Ovary (tissue), 9 donors: ENCODE measurements around the gene KRTAP12-1. TPM values are rescaled to one million over a fixed set of nuclear protein-coding genes. Genes with fewer than 3 reads are reported as not detected.
"Not testable (repeated sequence)": the region's sequence is repeated elsewhere in the genome, so short reads cannot be mapped to it uniquely, and the experiment has no call there.

Experiments used
- DNase-seq, 5 donors: peaks; one replicate each; pipeline ENCODE4 v3.0.0-alpha.2; 2019 to 2020
- H3K27ac ChIP-seq, 2 donors: fragments of 200-600 bp; one replicate each; pipeline versions ENCODE4 v1.5.1 to v1.8.0; 2019 to 2022
- H3K27me3 ChIP-seq: fragments of 200-600 bp; one replicate; pipeline ENCODE4 v1.8.0; 2022
- H3K36me3 ChIP-seq: fragments of 200-600 bp; sonication (generic); one replicate; pipeline ENCODE4 v1.5.1; 2019
- H3K4me1 ChIP-seq: one replicate; pipeline ENCODE4 v1.8.1; 2013; ENCODE audit warnings: mild to moderate bottlenecking, moderate library complexity; ENCODE audit not compliant: insufficient read depth
- H3K4me3 ChIP-seq: fragments of 200-600 bp; sonication (generic); one replicate; pipeline ENCODE4 v1.5.1; 2017
- H3K9me3 ChIP-seq, 2 donors: fragments of 200-600 bp in 1 of 2; sonication (generic) in 1 of 2; one replicate each; pipeline versions ENCODE4 v1.5.1 to v1.8.1; 2013 to 2019; ENCODE audit warnings: mild to moderate bottlenecking in 1 of 2, moderate library complexity in 1 of 2
- CTCF ChIP-seq, 3 donors: fragments of 450-650 bp in 2 of 3; fragments of 200-600 bp in 1 of 3; IDR thresholded peaks; one replicate each; pipeline versions ENCODE4 v1.5.1 to v1.8.0; 2016 to 2022; ENCODE audit warnings: antibody characterized with exemption in 3 of 3, mild to moderate bottlenecking in 1 of 3
- EP300 ChIP-seq: sonication (generic); formaldehyde crosslinking; IDR thresholded peaks from one replicate; pipeline ENCODE4 v1.6.1; 2017; ENCODE audit warnings: antibody characterized with exemption
- POLR2A ChIP-seq: fragments of 450-650 bp; IDR thresholded peaks from one replicate; pipeline ENCODE4 v1.6.1; 2017; ENCODE audit warnings: antibody characterized with exemption, mild to moderate bottlenecking, moderate library complexity
- WGBS, 3 donors: extraction: QIAGEN DNeasy Blood & Tissue Kit in 1 of 3; methylation state at CpG; one replicate each; pipeline versions ENCODE4 v1.1.5 to v1.1.7; 2013 to 2017; 5-methylcytosine and 5-hydroxymethylcytosine counted together
- intact Hi-C, 4 donors: fragments of 100-400 bp; cut with DNase I; formaldehyde crosslinking; loops; one replicate each; pipeline versions ENCODE4 v1.11.0 to v1.15.1; 2022 to 2023
- polyA plus RNA-seq, 2 donors: library from polyadenylated mRNA; stranded (reverse); fragments of 200-250 nt in 1 of 2; fragments of 350-450 nt in 1 of 2; fragmentation: Illumina TruSeq in 1 of 2; extraction: RNeasy Lipid Tissue Mini Kit (QIAGEN cat#74804) in 1 of 2; gene quantifications; one replicate each; pipeline ENCODE4 v1.2.3, GENCODE V29; 2013 to 2014
- total RNA-seq, 7 donors: library from RNA; depleted of rRNA in 2 of 7; stranded (reverse); fragments of >200 nt in 2 of 7; fragmentation: NEBNext Ultra II Directional in 3 of 7; extraction: Animal tissue kit (Norgen Biotek cat#: 25700) in 3 of 7; gene quantifications; one replicate each; pipeline versions ENCODE4 v1.1.0 to v1.2.4, GENCODE V29; 2016 to 2023
- donor health status: DM: no; HTN: no; CAD: no; lungs with moderate emphysema.
- donor health status: DM: no; HTN: no; CAD: no.
- donor health status: Bipolar disorder and iron deficiency.
- donor health status: DM: yes; HTN: yes; CAD: no.
- donor health status: DM: no; HTN: no; CAD: no.
- donor health status: DM: yes; HTN: yes; CAD: no.

Gene KRTAP12-1
- total and polyA plus RNA-seq, 9 donors = not detected

GRCh38 chr21:44692798-44693512, 11.0 kb upstream of the KRTAP12-1 start:
- Histone ChIP-seq H3K4me3 (no peak overlapping the region), H3K36me3 (no peaks in the 10 kb centered on the region), H3K27me3 (no peaks in the 10 kb centered on the region), H3K9me3 (no peaks in the 10 kb centered on the region), H3K4me1 (no peaks in the 10 kb centered on the region), H3K27ac (no peak overlapping the region)
- DNase-seq = no peak
- TF ChIP-seq EP300 (no peak), POLR2A (no peak), CTCF (IDR thresholded peaks at IDR 0.05) (no peak)
- 44 to 72% (median 68%) methylated on average over 2 of the region's 2 CpGs for WGBS, 3 donors
- intact Hi-C loops = no loop called here

- Histone ChIP-seq H3K4me1 (no peaks in the 10 kb centered on the region), H3K4me3 (no peak overlapping the region), H3K9me3 (no peaks in the 10 kb centered on the region), H3K27me3 (no peaks in the 10 kb centered on the region), H3K36me3 (no peaks in the 10 kb centered on the region), H3K27ac (no peak overlapping the region)
- 42 to 58% (median 53%) methylated on average over 2 of the region's 2 CpGs for WGBS, 3 donors
- no peak for TF ChIP-seq EP300
- no peak for TF ChIP-seq CTCF (IDR thresholded peaks at IDR 0.05)
- TF ChIP-seq POLR2A = no peak
- DNase-seq = no peak
- intact Hi-C loops = no loop called here
These were observed 9.7 kb upstream of the KRTAP12-1 start for GRCh38 chr21:44691686-44692085.

GRCh38 chr21:44689740-44690139, 7.8 kb upstream of the KRTAP12-1 start:
- H3K9me3 ChIP-seq, H3K27me3 ChIP-seq, H3K4me3 ChIP-seq, H3K4me1 ChIP-seq, H3K27ac ChIP-seq, H3K36me3 ChIP-seq, DNase-seq, intact Hi-C loops: not testable (repeated sequence)
- WGBS, 3 donors = 75 to 86% (median 81%) methylated on average over 3 of the region's 3 CpGs

- no peaks in the 10 kb centered on the region for H3K27me3 ChIP-seq
- no peaks in the 10 kb centered on the region for H3K9me3 ChIP-seq
- 17 to 33% (median 24%) methylated on average over 11 of the region's 11 CpGs for WGBS, 3 donors
- intact Hi-C loops = no loop called here
- TF ChIP-seq EP300 (no peak), POLR2A (no peak), CTCF (IDR thresholded peaks at IDR 0.05) (no peak)
- no peak for DNase-seq
- H3K4me3 ChIP-seq = no peak overlapping the region
- no peak overlapping the region for H3K27ac ChIP-seq
- no peaks in the 10 kb centered on the region for H3K4me1 ChIP-seq
- no peaks in the 10 kb centered on the region for H3K36me3 ChIP-seq
These were observed 5.7 kb upstream of the KRTAP12-1 start for GRCh38 chr21:44687671-44688070.

GRCh38 chr21:44686843-44687561, 5.0 kb upstream of the KRTAP12-1 start:
- no peak for DNase-seq
- intact Hi-C loops = no loop called here
- Histone ChIP-seq H3K27ac (no peak overlapping the region), H3K4me3 (no peak overlapping the region), H3K9me3 (no peaks in the 10 kb centered on the region), H3K4me1 (no peaks in the 10 kb centered on the region), H3K36me3 (no peaks in the 10 kb centered on the region), H3K27me3 (no peaks in the 10 kb centered on the region)
- WGBS, 3 donors = 67 to 71% (median 68%) methylated on average over 25 of the region's 25 CpGs
- TF ChIP-seq POLR2A = no peak
- TF ChIP-seq EP300 = no peak
- TF ChIP-seq CTCF (IDR thresholded peaks at IDR 0.05) = no peak
